Esophagus muscularis mucosa (tissue), 4 donors: Measurements from ENCODE around the gene PCNX3. TPM values are rescaled to one million over a fixed set of nuclear protein-coding genes. Genes with fewer than 3 reads are reported as not detected.
A peak's percentile ranks its signal among the peaks of the same experiment; 100 is the strongest.
"Not testable (repeated sequence)": the region's sequence is repeated elsewhere in the genome, so short reads cannot be mapped to it uniquely, and the experiment has no call there.

Experiments used
- DNase-seq: peaks from one replicate; pipeline ENCODE4 v3.0.0-alpha.2; 2017; ENCODE audit errors: extremely low spot score
- H3K27ac ChIP-seq, 4 donors: fragments of 200-600 bp; sonication (generic); replicated peaks in 1 of 4; 1 replicate in 3 of 4; 2 replicates in 1 of 4; pipeline ENCODE4 v1.5.1; 2016 to 2019; ENCODE audit warnings: mild to moderate bottlenecking in 1 of 4
- H3K27me3 ChIP-seq, 4 donors: fragments of 200-600 bp; sonication (generic); one replicate each; pipeline versions ENCODE4 v1.5.1 to v1.6.0; 2016 to 2019
- H3K36me3 ChIP-seq, 4 donors: fragments of 200-600 bp; sonication (generic); one replicate each; pipeline ENCODE4 v1.5.1; 2016 to 2019
- H3K4me1 ChIP-seq, 4 donors: fragments of 200-600 bp; sonication (generic); one replicate each; pipeline ENCODE4 v1.5.1; 2016 to 2019
- H3K4me3 ChIP-seq, 4 donors: fragments of 200-600 bp; sonication (generic); 1 replicate in 2 of 4; 2 replicates in 2 of 4; pipeline ENCODE4 v1.5.1; 2016 to 2019; ENCODE audit warnings: mild to moderate bottlenecking in 4 of 4, moderate library complexity in 1 of 4
- H3K9me3 ChIP-seq, 4 donors: fragments of 200-600 bp; sonication (generic); 1 replicate in 3 of 4; 2 replicates in 1 of 4; pipeline ENCODE4 v1.5.1; 2016 to 2019
- EP300 ChIP-seq: sonication (generic); formaldehyde crosslinking; IDR thresholded peaks from one replicate; pipeline ENCODE4 v1.6.1; 2017; ENCODE audit warnings: antibody characterized with exemption
- POLR2A ChIP-seq: fragments of 450-650 bp; IDR thresholded peaks from one replicate; pipeline ENCODE4 v1.6.1; 2017; ENCODE audit warnings: antibody characterized with exemption, moderate library complexity, mild to moderate bottlenecking, low read depth
- POLR2AphosphoS5 ChIP-seq, 2 donors: sonication (generic); formaldehyde crosslinking; IDR thresholded peaks; one replicate each; pipeline ENCODE4 v1.6.1; 2017; ENCODE audit warnings: antibody characterized with exemption in 2 of 2
- WGBS: methylation state at CpG from one replicate; pipeline ENCODE4 v1.1.5; 2018; 5-methylcytosine and 5-hydroxymethylcytosine counted together
- intact Hi-C: fragments of 100-400 bp; cut with DNase I; formaldehyde crosslinking; loops from one replicate; pipeline ENCODE4 v1.15.1; 2023
- small RNA-seq, 3 donors: library from RNA; depleted of rRNA; stranded (forward); fragments of <200 nt; gene quantifications; one replicate each; pipeline ENCODE3, GENCODE V24; 2016
- total RNA-seq, 4 donors: library from RNA; depleted of rRNA; stranded (reverse); fragments of >200 nt; gene quantifications; one replicate each; pipeline versions ENCODE4 v1.1.0 to v1.2.1, GENCODE V29; 2016
- TF ChIP-seq, protein P1 (sequence below), 3 experiments: fragments of 200-600 bp in 2 of 3; fragments of 450-650 bp in 1 of 3; sonication (generic) in 2 of 3; IDR thresholded peaks; one replicate each; pipeline ENCODE4 v1.5.1; 2017 to 2019; ENCODE audit warnings: antibody characterized with exemption in 3 of 3, mild to moderate bottlenecking in 2 of 3, moderate library complexity in 1 of 3

PCNX3 gene
- total RNA-seq, 4 donors from 2014 or later, result 21.4 to 43.1 (median 27.1) TPM

DNA sequence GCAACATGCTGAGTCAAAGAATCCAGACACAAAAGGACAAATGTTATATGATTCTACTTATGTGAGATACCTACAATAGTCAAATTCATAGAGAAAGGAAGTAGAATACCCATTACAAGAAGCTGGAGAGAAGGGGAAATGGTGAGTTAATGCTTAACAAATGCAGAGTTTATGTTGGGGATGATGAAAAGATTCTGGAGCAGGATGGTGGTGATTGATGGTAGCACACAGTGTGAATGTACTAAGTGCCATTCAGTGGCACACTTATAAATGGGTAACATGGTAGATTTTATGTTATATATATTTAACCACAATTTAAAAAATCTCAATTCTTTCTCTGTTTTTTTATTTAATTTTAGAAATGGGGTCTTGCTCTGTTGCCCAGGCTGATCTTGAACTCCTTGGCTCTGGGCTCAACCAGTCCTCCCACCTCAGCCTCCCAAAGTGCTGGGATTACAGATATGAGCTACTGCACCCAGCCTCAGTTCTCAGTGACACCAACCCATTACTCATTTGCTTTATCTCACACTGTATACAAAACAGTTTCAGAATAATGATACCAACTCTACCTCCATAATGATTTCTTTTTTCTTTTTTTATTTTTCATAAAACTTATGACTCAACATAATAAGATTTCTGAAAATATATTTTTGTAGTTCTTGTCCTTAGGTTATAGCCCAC is 56.7 kb downstream of the PCNX3 start:
- H3K9me3 ChIP-seq, result no peaks in the 10 kb centered on the region
- no peaks in the 10 kb centered on the region for H3K4me1 ChIP-seq
- H3K4me3 ChIP-seq, result no peak overlapping the region
- H3K36me3 ChIP-seq, result no peaks in the 10 kb centered on the region
- TF ChIP-seq POLR2AphosphoS5 (IDR thresholded peaks at IDR 0.05), result no peak
- TF ChIP-seq EP300, result no peak
- no peak for TF ChIP-seq POLR2A
- TF ChIP-seq, protein P1, sequence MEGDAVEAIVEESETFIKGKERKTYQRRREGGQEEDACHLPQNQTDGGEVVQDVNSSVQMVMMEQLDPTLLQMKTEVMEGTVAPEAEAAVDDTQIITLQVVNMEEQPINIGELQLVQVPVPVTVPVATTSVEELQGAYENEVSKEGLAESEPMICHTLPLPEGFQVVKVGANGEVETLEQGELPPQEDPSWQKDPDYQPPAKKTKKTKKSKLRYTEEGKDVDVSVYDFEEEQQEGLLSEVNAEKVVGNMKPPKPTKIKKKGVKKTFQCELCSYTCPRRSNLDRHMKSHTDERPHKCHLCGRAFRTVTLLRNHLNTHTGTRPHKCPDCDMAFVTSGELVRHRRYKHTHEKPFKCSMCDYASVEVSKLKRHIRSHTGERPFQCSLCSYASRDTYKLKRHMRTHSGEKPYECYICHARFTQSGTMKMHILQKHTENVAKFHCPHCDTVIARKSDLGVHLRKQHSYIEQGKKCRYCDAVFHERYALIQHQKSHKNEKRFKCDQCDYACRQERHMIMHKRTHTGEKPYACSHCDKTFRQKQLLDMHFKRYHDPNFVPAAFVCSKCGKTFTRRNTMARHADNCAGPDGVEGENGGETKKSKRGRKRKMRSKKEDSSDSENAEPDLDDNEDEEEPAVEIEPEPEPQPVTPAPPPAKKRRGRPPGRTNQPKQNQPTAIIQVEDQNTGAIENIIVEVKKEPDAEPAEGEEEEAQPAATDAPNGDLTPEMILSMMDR (IDR thresholded peaks at IDR 0.05), result no peak
- H3K27me3 ChIP-seq, result no peaks in the 10 kb centered on the region
- intact Hi-C loops, result no loop called here
- H3K27ac ChIP-seq, result no peak overlapping the region
- DNase-seq, result no peak

DNA sequence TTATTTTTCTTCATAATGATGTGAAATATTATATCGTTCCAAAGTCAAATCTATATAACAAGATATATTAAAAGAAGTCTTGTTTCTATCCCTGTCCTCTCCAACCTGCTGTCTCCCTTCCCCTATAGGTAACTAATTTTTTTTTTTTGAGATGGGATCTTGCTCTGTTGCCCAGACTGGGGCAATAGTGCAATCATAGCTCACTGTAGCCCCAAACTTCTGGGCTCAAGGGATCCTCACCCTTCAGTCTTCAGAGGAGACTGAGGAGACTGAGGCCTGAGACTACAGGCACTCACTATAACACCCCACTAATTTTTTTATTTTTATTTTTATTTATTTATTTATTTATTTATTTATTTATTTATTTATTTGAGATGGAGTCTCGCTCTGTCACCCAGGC is 57.4 kb downstream of the PCNX3 start:
- TF ChIP-seq, protein P1 (IDR thresholded peaks at IDR 0.05), result no peak
- TF ChIP-seq EP300 (no peak), POLR2A (no peak), POLR2AphosphoS5 (IDR thresholded peaks at IDR 0.05) (no peak)
- WGBS, result 94% methylated on average over 2 of the region's 2 CpGs
- no peak overlapping the region for H3K4me3 ChIP-seq
- H3K27ac ChIP-seq, result no peak overlapping the region
- no peaks in the 10 kb centered on the region for H3K36me3 ChIP-seq
- DNase-seq, result no peak
- H3K4me1 ChIP-seq, result no peaks in the 10 kb centered on the region
- intact Hi-C loops, result no loop called here
- H3K27me3 ChIP-seq, result no peaks in the 10 kb centered on the region
- no peaks in the 10 kb centered on the region for H3K9me3 ChIP-seq

- no peak for DNase-seq
- 86% methylated on average over 5 of the region's 5 CpGs for WGBS
- TF ChIP-seq, protein P1 (IDR thresholded peaks at IDR 0.05), result no peak
- TF ChIP-seq POLR2AphosphoS5 (IDR thresholded peaks at IDR 0.05) (no peak), POLR2A (no peak), EP300 (no peak)
- Histone ChIP-seq H3K9me3 (no peaks in the 10 kb centered on the region), H3K27ac (no peak overlapping the region), H3K27me3 (no peaks in the 10 kb centered on the region), H3K4me1 (peaks cover 0 to 2% (median under 1%) of the 10 kb centered on the region in 4 donors), H3K4me3 (no peak overlapping the region), H3K36me3 (no peaks in the 10 kb centered on the region)
- intact Hi-C loops, result no loop called here
Observed at GRCh38 chr11:65680192-65680743, 64.7 kb downstream of the PCNX3 start.

GRCh38 chr11:65683480-65683879 is 67.9 kb downstream of the PCNX3 start:
- DNase-seq, H3K4me1 ChIP-seq, H3K27me3 ChIP-seq, H3K27ac ChIP-seq, H3K9me3 ChIP-seq, H3K4me3 ChIP-seq, intact Hi-C loops, H3K36me3 ChIP-seq: not testable (repeated sequence)
- 92% methylated on average over 6 of the region's 6 CpGs for WGBS

DNA sequence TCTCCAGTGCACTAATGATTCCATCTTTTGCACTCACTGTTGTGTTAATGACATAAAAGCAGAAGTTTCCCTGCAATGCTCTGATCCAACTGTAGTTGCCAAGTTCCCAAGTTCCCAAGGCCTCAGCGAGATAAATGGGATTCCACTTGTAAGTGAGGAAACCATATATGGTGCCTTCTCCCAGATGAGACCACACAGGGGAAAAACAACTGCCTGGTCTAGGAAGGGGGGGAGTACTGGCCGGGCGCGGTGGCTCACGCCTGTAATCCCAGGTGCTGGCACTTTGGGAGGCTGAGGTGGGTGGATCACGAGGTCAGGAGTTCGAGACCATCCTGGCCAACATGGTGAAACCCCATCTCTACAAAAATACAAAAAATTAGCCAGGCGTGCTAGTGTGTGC is 70.4 kb downstream of the PCNX3 start:
- Histone ChIP-seq H3K27me3 (no peaks in the 10 kb centered on the region), H3K9me3 (no peaks in the 10 kb centered on the region), H3K4me1 (peaks cover 0 to 9% (median 8%) of the 10 kb centered on the region in 4 donors), H3K36me3 (no peaks in the 10 kb centered on the region), H3K4me3 (no peak overlapping the region), H3K27ac (peak overlapping the region; percentile 59 to 77 (median 69))
- intact Hi-C loops, result no loop called here
- no peak for DNase-seq
- 51% methylated on average over 8 of the region's 8 CpGs for WGBS
- TF ChIP-seq POLR2AphosphoS5 (IDR thresholded peaks at IDR 0.05) (peak; percentile 32 to 71), EP300 (no peak)
- TF ChIP-seq, protein P1 (IDR thresholded peaks at IDR 0.05), result peak in 1 of 3 experiments; percentile 5

Small RNA genes lying within 50 kb of the gene (small RNA-seq; reads per million reads assigned to genes)
- gene MIR4489, result 0 to 0.17 (median 0.08) reads per million in 3 donors
- 0.17 to 0.19 (median 0.17) reads per million in 3 donors for gene MIR4690

Other genes starting within 250 kb of the PCNX3 start
- 10 to 100 TPM in 1 of 4 donors, 1 to 10 TPM in 3; 4.6 to 11.3 (median 5.9) TPM for gene SLC25A45, start 233.1 kb upstream of the PCNX3 start, total RNA-seq
- gene FRMD8, start 229.1 kb upstream of the PCNX3 start, total RNA-seq, result 10 to 100 TPM; 30.4 to 37.3 (median 34.7) TPM
- 100 to 1,000 TPM in 2 of 4 donors, 10 to 100 TPM in 2; 42.8 to 181 (median 96.0) TPM for gene NEAT1, start 193.0 kb upstream of the PCNX3 start, total RNA-seq
- over 10,000 TPM in 1 of 4 donors, 1,000 to 10,000 TPM in 3; 2,724 to 15,405 (median 5,373) TPM for gene MALAT1, start 116.7 kb upstream of the PCNX3 start, total RNA-seq
- 100 to 1,000 TPM in 2 of 4 donors, 10 to 100 TPM in 2; 74.3 to 115 (median 104) TPM for gene SCYL1, start 90.7 kb upstream of the PCNX3 start, total RNA-seq
- gene LTBP3, start 57.4 kb upstream of the PCNX3 start, total RNA-seq, result 100 to 1,000 TPM; 107 to 208 (median 137) TPM
- 10 to 100 TPM; 43.6 to 77.3 (median 63.3) TPM for gene ZNRD2, start 45.3 kb upstream of the PCNX3 start, total RNA-seq
- gene FAM89B, start 43.2 kb upstream of the PCNX3 start, total RNA-seq, result 10 to 100 TPM; 47.9 to 90.4 (median 75.0) TPM
- 100 to 1,000 TPM; 186 to 472 (median 293) TPM for gene EHBP1L1, start 39.7 kb upstream of the PCNX3 start, total RNA-seq
- 1 to 10 TPM in 3 of 4 donors, under 1 TPM in 1; 0.99 to 1.2 (median 1.2) TPM for gene KCNK7, start 20.0 kb upstream of the PCNX3 start, total RNA-seq
- 10 to 100 TPM; 29.9 to 41.7 (median 37.6) TPM for gene MAP3K11, start 1.6 kb upstream of the PCNX3 start, total RNA-seq
- gene SIPA1, start 22.3 kb downstream of the PCNX3 start, total RNA-seq, result 10 to 100 TPM; 40.7 to 56.3 (median 45.8) TPM
- 10 to 100 TPM; 51.5 to 84.6 (median 82.1) TPM for gene RELA, start 47.1 kb downstream of the PCNX3 start, total RNA-seq
- 10 to 100 TPM; 66.4 to 77.1 (median 68.3) TPM for gene KAT5, start 96.5 kb downstream of the PCNX3 start, total RNA-seq
- 100 to 1,000 TPM in 1 of 4 donors, 10 to 100 TPM in 3; 72.1 to 137 (median 80.9) TPM for gene RNASEH2C, start 105.0 kb downstream of the PCNX3 start, total RNA-seq
- gene AP5B1, start 165.2 kb downstream of the PCNX3 start, total RNA-seq, result 10 to 100 TPM; 15.0 to 28.0 (median 24.2) TPM
- not detected for gene OVOL1, start 171.3 kb downstream of the PCNX3 start, total RNA-seq
- under 1 TPM; 0.33 to 0.78 (median 0.41) TPM for gene SNX32, start 218.2 kb downstream of the PCNX3 start, total RNA-seq
- 100 to 1,000 TPM; 610 to 793 (median 738) TPM for gene CFL1, start 242.4 kb downstream of the PCNX3 start, total RNA-seq
- 10 to 100 TPM; 42.2 to 74.2 (median 58.3) TPM for gene MUS81, start 244.7 kb downstream of the PCNX3 start, total RNA-seq